ENCODE data around the gene LSP1.

GRCh38 chr11:1815751-1816150, 37.1 kb upstream of the LSP1 start:
- TF ChIP-seq CTCF (IDR thresholded peaks at IDR 0.05) (no peak), POLR2A (IDR thresholded peaks at IDR 0.05) (no peak)

Data from adrenal gland (tissue), 5 donors.